Liver (tissue), 3 donors: ENCODE data around the gene LGALSL.

Source experiments
- NR2F2 ChIP-seq: IDR thresholded peaks from 2 replicates; pipeline ENCODE4 v1.6.1; 2016; ENCODE audit warnings: antibody characterized with exemption
- RAD21 ChIP-seq, 2 donors: IDR thresholded peaks; 2 replicates each; pipeline ENCODE4 v1.6.1; 2016; ENCODE audit warnings: antibody characterized with exemption in 2 of 2, mild to moderate bottlenecking in 2 of 2
- RXRA ChIP-seq, 2 donors: IDR thresholded peaks; 2 replicates each; pipeline ENCODE4 v1.6.1; 2017 to 2018; ENCODE audit warnings: antibody characterized with exemption in 2 of 2, mild to moderate bottlenecking in 1 of 2
- TF ChIP-seq, protein P1 (sequence below): fragments of 150-350 bp; IDR thresholded peaks from 2 replicates; pipeline ENCODE4 v1.5.1; 2017; ENCODE audit warnings: improper control_type of control experiment, low read depth, low read length; ENCODE audit not compliant: missing input control
- TF ChIP-seq, protein P2 (sequence below): IDR thresholded peaks from 2 replicates; pipeline ENCODE4 v1.6.1; 2016; ENCODE audit warnings: antibody characterized with exemption
- donor health status: healthy.
- donor health status: healthy.

DNA sequence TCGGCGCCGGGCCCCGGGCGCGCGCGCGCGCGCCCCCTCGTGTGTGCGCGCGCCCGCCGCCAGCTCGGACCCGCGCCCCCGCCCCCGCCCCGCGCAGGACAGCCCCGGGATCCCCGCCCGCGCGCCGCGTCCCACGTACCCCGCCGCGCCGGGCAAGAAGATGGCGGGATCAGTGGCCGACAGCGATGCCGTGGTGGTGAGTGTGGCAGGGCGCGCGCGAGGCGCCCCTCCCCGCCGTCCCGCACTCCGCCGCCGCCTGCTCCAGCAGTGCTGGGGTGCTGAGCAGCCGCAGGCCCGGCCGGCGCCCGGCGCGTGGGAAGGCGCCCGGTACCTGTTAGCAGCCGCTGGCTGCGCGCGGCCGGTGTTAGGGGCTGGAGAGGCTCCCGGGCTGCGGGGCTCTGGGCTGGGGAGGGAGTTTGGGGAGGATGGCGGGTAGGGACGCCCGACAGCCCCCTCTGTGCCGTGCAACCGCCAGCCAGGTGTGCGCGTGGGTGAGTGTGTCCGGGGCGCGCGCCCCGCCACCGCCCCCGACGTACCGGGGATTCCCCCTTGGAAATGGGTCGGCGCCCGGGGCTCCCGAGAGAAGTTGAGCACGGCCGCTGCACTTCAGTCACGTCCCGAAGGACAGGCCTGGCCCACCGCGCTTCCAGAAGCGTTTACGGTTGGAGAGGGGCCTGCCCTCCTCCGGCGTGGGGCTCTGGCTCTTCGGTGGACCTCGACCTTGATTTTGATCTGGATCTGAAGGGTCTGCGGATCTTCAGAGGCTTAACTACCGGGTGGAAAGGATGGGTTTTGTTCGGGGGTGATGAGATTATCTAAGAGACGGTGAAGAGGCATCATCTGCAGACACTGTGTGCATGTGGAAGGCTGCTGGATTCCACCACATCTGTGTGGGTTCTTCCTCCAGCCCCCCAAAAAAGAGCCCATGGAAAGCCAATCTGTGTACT, 697 bp downstream of the LGALSL start:
- TF ChIP-seq, protein P1, sequence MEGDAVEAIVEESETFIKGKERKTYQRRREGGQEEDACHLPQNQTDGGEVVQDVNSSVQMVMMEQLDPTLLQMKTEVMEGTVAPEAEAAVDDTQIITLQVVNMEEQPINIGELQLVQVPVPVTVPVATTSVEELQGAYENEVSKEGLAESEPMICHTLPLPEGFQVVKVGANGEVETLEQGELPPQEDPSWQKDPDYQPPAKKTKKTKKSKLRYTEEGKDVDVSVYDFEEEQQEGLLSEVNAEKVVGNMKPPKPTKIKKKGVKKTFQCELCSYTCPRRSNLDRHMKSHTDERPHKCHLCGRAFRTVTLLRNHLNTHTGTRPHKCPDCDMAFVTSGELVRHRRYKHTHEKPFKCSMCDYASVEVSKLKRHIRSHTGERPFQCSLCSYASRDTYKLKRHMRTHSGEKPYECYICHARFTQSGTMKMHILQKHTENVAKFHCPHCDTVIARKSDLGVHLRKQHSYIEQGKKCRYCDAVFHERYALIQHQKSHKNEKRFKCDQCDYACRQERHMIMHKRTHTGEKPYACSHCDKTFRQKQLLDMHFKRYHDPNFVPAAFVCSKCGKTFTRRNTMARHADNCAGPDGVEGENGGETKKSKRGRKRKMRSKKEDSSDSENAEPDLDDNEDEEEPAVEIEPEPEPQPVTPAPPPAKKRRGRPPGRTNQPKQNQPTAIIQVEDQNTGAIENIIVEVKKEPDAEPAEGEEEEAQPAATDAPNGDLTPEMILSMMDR = no peak
- no peak for TF ChIP-seq RXRA (IDR thresholded peaks at IDR 0.05)
- TF ChIP-seq, protein P2, sequence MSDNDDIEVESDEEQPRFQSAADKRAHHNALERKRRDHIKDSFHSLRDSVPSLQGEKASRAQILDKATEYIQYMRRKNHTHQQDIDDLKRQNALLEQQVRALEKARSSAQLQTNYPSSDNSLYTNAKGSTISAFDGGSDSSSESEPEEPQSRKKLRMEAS = no peak
- TF ChIP-seq NR2F2 = no peak
- TF ChIP-seq RAD21 (IDR thresholded peaks at IDR 0.05) = peak in 1 of 2 donors; percentile 16
